GM19395 (cell line): ENCODE results near the gene DYNLT4.
"Not testable (repeated sequence)": the region's sequence is repeated elsewhere in the genome, so short reads cannot be mapped to it uniquely, and the experiment has no call there.

Experiments used
- ATAC-seq: cut with Tn5 transposase; IDR thresholded peaks from one replicate; pipeline ENCODE4 v1.9.1; 2021; ENCODE audit warnings: mild to moderate bottlenecking, moderate library complexity; ENCODE audit not compliant: unreplicated experiment

Gene DYNLT4

GRCh38 chr1:44810762-44811105 lies 3.6 kb upstream of the DYNLT4 start:
- ATAC-seq = not testable (repeated sequence)

GRCh38 chr1:44810101-44810761 lies 3.1 kb upstream of the DYNLT4 start:
- ATAC-seq = no peak

GRCh38 chr1:44808938-44809917 lies 2.1 kb upstream of the DYNLT4 start:
- peak; percentile 63 for ATAC-seq

DNA sequence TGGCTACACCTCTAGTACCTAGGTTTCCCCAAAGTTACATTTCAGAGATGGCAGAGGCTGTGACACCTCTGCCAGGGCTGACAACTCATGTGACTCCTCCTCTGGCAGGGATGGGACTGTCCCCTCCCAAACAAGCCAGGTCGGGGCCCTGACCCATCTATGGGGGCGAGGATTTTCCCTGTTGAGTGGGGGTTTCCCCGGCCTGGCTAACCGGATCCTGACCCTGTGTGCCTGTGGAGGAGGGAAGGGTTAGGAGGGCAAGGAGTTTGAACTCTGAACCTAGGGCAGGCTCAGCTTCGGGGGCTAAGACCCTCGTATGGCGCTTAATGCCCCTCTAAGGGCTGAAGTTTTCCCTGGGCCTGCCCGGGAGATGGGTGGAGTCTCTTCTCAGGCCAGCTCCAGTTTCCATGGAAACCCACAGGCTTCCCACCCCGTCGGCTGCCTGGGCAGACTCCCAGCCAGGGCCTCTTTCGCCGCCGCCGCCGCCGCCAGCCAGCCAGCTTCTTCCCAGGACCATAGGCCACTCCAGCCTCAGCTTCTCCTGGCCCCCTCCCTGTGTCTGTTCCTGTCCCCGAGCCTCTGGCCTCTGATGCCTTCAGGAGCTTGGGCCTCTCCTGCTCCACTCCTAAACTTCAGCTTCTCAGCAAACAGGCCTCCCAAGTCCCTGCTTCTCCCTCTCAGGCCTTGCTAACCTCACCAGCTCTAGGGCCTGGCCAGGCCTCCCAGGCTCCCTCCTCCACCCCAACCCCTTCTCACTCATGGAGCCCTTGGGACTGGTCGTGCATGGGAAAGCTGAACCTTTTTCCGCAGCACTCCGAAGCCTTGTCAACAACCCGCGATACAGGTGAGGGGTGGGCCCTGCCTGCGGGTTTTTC lies 1.1 kb upstream of the DYNLT4 start, which contains the start of gene BTBD19:
BTBD19 (plus strand) TSS at position 461 of the 875 bp plus-strand sequence; CDS start at position 759, 298 bp downstream.
- ATAC-seq = peak; percentile 33

DNA sequence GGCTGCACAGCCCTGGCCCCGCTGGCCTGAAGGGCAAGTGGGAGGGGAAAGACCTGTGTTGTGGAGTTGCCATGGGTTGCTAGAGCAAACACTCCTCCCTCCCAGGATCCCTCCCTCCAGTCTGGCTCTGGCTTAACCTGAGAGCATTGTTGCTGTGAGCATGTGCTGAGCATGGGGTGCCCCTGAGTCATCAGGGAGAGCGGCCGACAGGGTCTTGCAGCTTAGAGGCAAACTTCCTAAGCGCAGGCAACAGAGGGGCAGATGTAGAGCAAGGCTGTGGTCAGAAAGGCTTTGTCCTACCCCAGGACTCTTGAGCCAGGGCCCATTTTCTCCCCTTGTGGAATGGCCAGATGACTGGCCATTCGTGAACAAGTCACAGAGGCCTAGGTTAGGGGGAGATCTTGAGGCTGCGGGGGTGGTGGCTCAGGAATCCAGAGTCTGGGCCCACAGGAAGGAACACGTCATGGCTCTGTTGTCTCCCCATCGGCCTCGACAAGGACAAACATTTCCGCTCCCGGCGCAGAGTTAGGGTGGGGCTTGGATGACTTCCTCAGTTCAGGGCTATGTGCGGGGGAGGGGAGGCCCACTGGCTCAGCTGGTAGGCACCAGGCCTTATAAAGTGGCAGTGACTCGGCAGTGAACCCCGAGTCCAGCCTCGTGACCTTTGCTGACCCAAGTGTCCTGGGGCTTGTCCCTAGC lies 362 bp upstream of the DYNLT4 start:
- peak; percentile 37 for ATAC-seq

DNA sequence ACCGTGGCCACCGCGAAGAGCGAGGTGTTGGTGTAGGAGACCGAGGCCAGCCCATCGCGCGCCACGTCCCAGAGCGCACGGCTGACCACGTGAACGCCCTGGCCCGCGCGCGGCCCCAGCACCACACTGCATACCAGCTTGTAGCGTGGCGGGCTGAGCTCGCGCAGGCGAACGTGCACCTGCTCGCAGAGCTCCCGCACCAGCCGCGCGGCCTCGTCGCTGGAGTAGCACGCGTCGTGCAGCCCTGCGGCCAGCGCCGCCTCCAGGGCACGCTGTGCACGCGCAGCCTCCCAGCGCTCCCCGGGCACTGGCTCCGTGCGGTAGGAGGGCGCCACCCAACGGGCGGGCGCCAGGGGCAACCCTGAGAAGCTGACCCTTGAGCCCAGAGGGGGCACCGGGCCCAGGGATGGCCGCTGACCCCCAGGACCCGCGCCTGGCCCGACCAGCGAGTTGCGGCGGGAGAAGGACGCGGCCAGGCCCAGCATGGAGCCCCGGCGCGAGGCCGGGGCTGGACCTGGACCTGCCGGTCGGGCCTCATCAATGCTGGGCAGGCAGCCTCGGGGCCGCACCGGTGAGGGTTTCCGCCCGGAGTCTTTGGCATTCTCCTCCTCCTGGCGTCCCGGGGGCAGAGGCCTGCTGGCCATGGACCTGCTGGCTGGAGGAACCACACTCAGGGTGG lies 987 bp downstream of the DYNLT4 start:
- ATAC-seq = no peak

- no peak for ATAC-seq
Measured at GRCh38 chr1:44805311-44806024, 1.7 kb downstream of the DYNLT4 start.

DNA sequence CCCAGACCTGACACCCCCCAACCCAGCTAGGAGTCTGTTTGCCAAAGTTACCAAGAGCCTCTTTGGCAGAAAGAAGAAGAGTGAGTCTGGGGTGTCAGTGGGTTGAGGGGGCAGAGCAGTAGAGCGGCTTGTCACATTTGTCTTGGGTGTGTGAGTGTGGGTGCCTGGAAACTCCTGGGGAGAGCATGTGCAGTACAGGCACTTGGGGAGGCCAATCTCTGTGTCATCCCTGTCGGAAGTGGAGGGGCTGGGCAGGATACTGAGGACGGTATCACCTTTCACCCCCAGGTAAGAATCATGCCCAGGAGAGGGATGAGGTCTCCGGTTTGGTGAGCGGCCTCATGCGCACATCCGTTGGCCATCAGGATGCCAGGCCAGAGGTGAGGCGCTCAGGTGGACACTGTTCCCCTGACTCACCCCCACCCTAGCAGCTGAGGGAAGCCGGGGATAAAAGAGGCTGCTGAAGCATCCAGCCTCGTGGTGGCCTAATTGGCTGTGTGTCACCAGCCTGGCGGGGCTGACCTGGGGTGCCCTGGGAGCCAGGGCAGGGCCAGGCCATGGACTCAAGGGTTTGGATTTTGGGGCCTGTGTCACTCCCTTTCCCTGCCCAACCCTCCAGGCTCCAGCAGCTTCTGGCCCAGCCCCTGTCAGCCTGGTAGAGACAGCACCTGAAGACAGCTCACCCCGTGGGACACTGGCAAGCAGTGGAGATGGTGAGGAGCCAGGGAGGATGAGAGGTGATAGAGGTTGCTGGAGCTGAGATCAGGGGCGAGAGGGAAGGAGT lies 3.6 kb downstream of the DYNLT4 start:
- no peak for ATAC-seq

- no peak for ATAC-seq
Measured at GRCh38 chr1:44803062-44803311, 4.2 kb downstream of the DYNLT4 start.

DNA sequence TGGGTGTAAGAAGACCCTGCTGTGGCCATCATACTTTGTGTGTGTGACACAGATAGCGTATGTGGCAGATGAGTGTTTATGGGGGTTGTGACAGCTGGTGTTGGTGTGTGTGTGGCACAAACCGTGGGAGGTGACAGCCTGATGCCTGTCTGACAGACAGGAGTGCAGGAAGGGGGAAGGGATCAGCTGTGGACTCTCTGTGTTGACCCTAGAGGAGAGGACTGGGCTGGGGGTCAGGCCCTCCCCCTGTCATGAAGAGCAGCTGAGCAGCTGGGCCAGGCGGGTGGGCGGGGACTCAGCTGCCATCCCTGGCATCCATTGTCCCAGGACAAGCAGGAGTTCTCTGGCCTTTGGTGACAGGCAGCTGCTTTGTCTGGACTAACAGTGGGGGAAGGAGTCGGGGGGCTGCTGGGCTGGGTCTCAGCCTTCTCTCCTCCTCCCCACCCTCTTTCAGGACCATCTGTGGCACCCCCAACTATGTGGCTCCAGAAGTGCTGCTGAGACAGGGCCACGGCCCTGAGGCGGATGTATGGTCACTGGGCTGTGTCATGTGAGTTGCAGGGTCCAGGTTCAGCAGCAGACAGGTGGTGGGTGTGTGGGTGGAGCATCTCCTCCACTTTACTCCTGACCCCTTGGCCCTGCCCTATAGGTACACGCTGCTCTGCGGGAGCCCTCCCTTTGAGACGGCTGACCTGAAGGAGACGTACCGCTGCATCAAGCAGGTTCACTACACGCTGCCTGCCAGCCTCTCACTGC lies 4.7 kb downstream of the DYNLT4 start:
- ATAC-seq = no peak

- no peak for ATAC-seq
Measured at GRCh38 chr1:44801491-44802305, 5.5 kb downstream of the DYNLT4 start.

- ATAC-seq = peak; percentile 91
Measured at GRCh38 chr1:44799770-44800584, 7.2 kb downstream of the DYNLT4 start, which contains the start of gene PLK3. TSS of gene PLK3 (plus strand) at chr1:44800377. CDS start at chr1:44800464, 87 bp downstream.

DNA sequence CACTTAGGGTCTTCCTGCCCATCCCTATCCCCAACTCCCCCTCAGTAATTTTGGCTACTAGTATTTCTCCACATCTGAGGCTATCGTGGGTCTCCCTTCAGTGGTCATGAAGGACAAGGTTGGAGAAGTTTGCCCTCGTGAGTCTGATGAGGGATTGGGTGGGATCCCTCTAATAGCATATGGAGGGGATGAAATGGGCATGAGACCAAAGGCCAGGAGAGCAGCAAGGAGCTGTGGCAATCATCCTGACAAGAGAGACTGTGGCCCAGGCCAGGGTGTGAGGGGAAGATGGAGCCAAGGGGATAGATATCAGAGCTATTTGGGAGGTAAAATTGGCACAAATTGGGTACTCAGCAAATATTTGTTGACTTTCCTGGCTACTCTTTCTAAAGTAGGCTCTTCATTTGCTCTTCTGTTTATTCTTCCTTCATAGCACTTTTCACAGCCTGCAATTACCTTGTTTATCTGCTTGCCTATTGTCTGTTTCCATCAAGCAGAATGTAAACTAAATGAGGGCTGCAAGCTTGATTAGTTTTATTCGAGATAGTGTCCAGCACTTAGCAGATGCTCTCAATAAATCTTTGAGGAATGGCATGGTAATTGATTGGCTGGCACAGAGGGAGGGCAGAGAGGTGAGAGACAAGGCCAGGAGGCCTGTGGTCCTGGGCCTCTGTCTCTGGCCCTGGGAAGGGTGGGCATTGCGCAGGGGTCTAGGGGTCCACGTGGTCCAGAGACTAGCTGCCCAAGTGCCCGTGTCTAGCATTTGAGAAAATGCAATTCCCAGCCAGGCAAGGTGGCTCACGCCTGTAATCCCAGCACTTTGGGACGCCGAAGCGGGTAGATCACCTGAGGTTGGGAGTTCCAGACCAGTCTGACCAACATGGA lies 8.4 kb downstream of the DYNLT4 start:
- ATAC-seq = no peak

DNA sequence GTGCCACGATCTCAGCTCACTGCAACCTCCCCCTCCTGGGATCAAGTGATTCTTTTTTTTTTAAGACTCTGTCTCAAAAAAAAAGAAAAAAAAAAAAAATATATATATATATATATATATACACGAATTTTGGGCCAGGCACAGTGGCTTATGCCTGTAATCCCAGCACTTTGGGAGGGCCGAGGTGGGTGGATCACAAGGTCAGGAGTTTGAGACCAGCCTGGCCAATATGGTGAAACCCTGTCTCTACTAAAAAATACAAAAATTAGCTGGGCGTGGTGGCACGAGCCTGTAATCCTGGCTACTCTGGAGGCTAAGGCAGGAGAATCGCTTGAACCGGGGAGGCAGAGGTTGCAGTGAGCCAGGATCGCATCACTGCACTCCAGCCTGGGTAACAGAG lies 9.3 kb downstream of the DYNLT4 start:
- ATAC-seq = not testable (repeated sequence)
